Naive B cell (primary cell): ENCODE data around the gene RAVER1. TPM values are rescaled to one million over a fixed set of nuclear protein-coding genes. Genes with fewer than 3 reads are reported as not detected.

ENCODE experiments used
- ATAC-seq, 2 donors: fragments of 150-1000 bp; cut with Tn5 transposase; 2 replicates each; pipeline ENCODE4 v1.10.0; 2021; ENCODE audit warnings: low read depth in 2 of 2, mild to moderate bottlenecking in 2 of 2, moderate library complexity in 2 of 2
- DNase-seq: peaks from one replicate; pipeline ENCODE4 v3.0.0; 2022
- H3K27ac Mint-ChIP-seq, 6 donors: one replicate each; pipeline ENCODE4 v1.8.0; 2020 to 2022; ENCODE audit warnings: mild to moderate bottlenecking in 6 of 6, mixed read lengths in 6 of 6, moderate library complexity in 5 of 6, inconsistent platforms in 2 of 6
- H3K27me3 Mint-ChIP-seq, 3 donors: one replicate each; pipeline ENCODE4 v1.8.0; 2021 to 2022; ENCODE audit warnings: mixed read lengths in 3 of 3, mild to moderate bottlenecking in 1 of 3
- H3K36me3 Mint-ChIP-seq, 2 donors: one replicate each; pipeline ENCODE4 v1.8.0; 2020 to 2022; ENCODE audit warnings: mixed read lengths in 2 of 2, inconsistent platforms in 1 of 2, mild to moderate bottlenecking in 1 of 2
- H3K4me1 Mint-ChIP-seq, 3 donors: one replicate each; pipeline ENCODE4 v1.8.0; 2020 to 2022; ENCODE audit warnings: mixed read lengths in 3 of 3, inconsistent platforms in 1 of 3, mild to moderate bottlenecking in 1 of 3, moderate library complexity in 1 of 3
- H3K4me3 Mint-ChIP-seq, 8 donors: one replicate each; pipeline ENCODE4 v1.8.0; 2020 to 2022; ENCODE audit warnings: mild to moderate bottlenecking in 8 of 8, mixed read lengths in 8 of 8, moderate library complexity in 8 of 8, inconsistent platforms in 2 of 8
- H3K9me3 Mint-ChIP-seq, 7 donors: one replicate each; pipeline ENCODE4 v1.8.0; 2020 to 2022; ENCODE audit warnings: mixed read lengths in 7 of 7, mild to moderate bottlenecking in 5 of 7, inconsistent platforms in 2 of 7, moderate library complexity in 1 of 7
- polyA plus RNA-seq, 6 donors: library from polyadenylated mRNA; unstranded; fragments of 300-500 nt; fragmentation: Illumina TruSeq; gene quantifications; one replicate each; pipeline ENCODE4 v1.2.3, GENCODE V29; 2021; ENCODE audit warnings: low read depth in 6 of 6

RAVER1 gene
- polyA plus RNA-seq, 6 donors from 2014 or later, result 12.0 to 25.0 (median 15.0) TPM

DNA sequence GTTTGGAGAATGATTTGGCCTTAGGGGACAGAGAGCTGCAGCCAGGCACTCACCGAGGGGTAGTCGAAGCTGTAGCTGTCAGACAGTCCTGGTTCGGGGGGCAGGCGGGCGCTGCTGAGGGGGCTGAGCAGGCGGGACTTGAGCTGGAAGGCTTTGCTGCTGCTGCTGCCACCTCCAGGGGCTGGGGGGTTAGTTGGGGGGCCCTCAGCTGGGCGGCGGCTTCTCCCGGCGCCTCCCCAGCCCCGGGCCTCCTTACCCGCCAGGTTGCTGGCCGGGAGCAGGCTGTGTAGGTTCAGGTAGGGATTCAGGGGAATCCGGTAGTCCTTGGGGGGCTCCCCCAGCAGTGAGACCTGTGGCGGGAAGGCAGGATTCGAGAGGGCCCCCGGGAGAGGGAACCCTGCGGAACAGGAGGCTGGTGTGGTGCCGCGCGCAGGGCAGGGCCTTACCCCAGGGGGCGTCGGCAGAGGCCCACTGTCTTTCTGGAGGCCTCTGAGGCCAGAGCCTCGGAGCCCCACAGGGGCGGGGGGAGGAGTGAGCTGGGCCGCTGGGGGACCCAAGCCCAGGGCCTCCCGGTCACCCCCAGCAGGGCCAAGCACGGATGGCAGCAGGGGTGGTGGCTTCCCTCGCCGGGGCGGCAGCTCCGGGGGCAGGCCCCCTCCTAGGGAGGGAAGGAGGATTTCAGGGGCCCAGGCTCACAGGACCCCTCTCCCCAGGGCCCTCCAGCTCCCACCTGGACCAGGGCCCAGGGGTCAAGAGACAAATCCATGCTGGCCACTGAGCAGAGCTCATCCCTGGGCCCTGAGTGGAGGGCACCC is 12.5 kb downstream of the RAVER1 start:
- peaks cover 11 to 19% (median 12%) of the 10 kb centered on the region in 3 donors for H3K4me1 Mint-ChIP-seq

DNA sequence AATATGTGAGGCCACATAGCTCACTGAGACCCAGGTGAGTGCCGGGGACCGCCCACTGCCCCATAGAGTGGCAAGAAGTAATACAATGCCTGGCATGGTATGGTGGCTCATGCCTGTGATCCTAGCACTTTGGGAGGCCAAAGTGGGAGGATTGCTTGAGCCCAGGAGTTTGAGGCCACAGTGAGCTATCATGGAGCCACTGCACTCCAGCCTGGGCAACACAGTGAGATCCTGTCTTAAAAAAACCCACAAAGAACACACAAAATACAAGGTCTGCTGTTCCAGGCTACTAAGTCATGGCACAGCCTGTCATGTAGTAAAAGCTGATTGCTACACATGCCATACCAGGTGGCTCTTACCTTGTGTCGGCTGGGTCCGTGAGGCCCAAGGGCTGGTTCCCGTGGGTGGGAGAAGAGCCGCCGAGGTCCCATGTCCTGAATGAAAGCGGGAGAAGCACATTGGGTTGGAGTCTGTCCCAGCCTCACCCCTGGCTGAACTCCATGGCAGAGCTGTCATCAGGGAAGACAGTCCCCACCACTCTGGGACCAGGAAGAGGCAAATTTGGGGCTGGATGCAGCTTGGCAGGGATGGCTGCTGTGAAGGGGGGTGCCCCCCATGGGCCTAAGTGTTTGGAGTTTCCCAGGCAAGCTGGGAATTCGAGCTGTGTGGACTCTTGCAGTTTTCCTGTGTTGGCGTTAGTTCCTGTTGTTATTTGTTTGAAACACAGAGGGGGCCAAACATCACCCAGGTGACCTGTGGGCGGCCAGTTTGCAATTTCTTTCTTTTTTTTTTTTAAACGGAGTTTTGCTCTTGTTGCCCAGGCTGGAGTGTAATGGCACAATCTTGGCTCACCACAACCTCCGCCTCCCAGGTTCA is 14.3 kb downstream of the RAVER1 start:
- no peaks in the 10 kb centered on the region for H3K9me3 Mint-ChIP-seq
- peaks cover 4 to 17% of the 10 kb centered on the region in 2 donors for H3K36me3 Mint-ChIP-seq
- DNase-seq, result no peak
- ATAC-seq, result no peak
- peak overlapping the region in 2 of 6 donors; percentile 34 to 39 for H3K27ac Mint-ChIP-seq
- peaks cover 22 to 34% (median 24%) of the 10 kb centered on the region in 3 donors for H3K4me1 Mint-ChIP-seq
- no peak overlapping the region for H3K4me3 Mint-ChIP-seq
- H3K27me3 Mint-ChIP-seq, result no peaks in the 10 kb centered on the region

More for the DNA sequence above, 12.5 kb downstream of the RAVER1 start:
- H3K27ac Mint-ChIP-seq, result no peak overlapping the region
- H3K27me3 Mint-ChIP-seq, result no peaks in the 10 kb centered on the region
- H3K9me3 Mint-ChIP-seq, result no peaks in the 10 kb centered on the region
- no peak for ATAC-seq
- DNase-seq, result no peak
- H3K4me3 Mint-ChIP-seq, result no peak overlapping the region
- H3K36me3 Mint-ChIP-seq, result peaks cover 4 to 17% of the 10 kb centered on the region in 2 donors

DNA sequence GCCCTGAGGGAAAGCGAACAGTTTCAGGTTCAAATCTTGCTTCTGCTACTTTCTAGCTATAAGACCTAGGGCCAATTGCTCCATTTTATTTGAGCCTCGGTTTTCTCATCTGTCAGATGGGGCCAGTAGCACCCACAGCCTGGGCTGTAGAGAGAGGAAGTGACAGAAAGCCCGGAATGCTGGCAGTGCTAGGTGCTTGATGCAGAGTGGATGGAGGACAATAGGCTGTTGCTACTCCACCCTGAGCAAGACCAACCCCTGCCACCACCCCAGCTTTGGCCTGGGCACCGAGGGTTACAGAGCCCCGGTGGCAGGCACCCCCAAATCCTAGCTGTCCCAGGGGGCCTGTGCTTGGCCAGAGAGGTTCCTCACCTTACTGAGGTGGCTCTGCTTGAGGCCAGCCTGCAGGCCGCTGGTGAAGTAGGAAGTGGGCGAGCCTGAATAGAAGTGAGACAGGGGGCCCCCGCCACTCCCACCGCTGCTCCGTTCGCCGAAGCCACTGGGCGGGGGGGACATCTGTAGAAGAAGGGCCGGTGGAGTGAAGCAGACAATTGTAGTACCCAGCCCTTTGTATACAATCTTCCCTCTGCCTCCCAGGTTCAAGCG is 15.4 kb downstream of the RAVER1 start:
- no peak overlapping the region for H3K27ac Mint-ChIP-seq
- DNase-seq, result no peak
- H3K9me3 Mint-ChIP-seq, result no peaks in the 10 kb centered on the region
- H3K4me3 Mint-ChIP-seq, result peak overlapping the region in 2 of 8 donors; percentile 12 to 47
- H3K4me1 Mint-ChIP-seq, result peaks cover 22 to 27% (median 24%) of the 10 kb centered on the region in 3 donors
- ATAC-seq, result no peak
- H3K27me3 Mint-ChIP-seq, result no peaks in the 10 kb centered on the region
- peaks cover 4 to 17% of the 10 kb centered on the region in 2 donors for H3K36me3 Mint-ChIP-seq

DNA sequence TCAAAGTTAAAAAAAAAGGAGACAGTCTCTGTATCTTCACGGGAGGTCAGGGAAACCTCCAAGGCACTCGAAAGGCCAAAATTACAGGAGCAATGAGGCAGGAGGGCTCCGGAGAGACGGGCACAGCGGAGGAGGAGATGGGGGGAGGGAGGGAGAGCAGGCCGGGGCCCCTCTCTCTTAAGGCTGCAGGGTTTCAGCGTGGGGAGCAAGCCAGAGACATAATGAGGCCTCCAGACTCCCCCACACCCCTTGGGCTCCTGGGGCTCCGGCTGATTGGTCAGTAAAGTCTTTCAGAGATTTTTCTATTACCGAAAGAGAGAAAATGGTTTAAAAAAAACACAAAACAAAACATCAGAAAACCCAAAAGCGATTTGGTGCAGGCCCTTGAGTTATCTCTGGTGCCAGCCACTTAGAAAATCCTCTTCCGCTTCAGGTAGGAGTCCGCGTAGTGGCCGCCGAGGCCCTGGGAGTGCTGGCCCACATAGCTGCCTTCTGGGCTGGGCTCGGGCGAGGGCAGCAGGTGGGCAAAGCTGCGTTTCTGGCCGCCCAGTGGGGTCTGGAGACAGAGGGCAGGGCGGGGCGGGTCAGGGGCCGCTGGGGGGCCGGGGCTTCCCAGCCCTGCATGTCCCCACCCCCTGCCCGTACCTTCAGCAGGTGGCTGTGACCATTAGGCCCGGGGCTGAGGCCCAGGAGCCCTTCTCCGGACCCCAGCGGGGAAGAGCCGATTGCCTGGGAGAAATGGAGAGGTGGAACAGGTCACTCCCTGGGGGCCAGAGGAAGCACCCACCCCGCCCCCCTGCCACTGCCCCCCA is 16.1 kb downstream of the RAVER1 start:
- H3K9me3 Mint-ChIP-seq, result no peaks in the 10 kb centered on the region
- no peaks in the 10 kb centered on the region for H3K27me3 Mint-ChIP-seq
- peak overlapping the region in 4 of 8 donors; percentile 6 to 93 (median 70) for H3K4me3 Mint-ChIP-seq
- DNase-seq (no peak), ATAC-seq (no peak)
- peaks cover 22 to 25% (median 24%) of the 10 kb centered on the region in 3 donors for H3K4me1 Mint-ChIP-seq
- peaks cover 4 to 16% of the 10 kb centered on the region in 2 donors for H3K36me3 Mint-ChIP-seq
- H3K27ac Mint-ChIP-seq, result peak overlapping the region in 2 of 6 donors; percentile 29 to 84

DNA sequence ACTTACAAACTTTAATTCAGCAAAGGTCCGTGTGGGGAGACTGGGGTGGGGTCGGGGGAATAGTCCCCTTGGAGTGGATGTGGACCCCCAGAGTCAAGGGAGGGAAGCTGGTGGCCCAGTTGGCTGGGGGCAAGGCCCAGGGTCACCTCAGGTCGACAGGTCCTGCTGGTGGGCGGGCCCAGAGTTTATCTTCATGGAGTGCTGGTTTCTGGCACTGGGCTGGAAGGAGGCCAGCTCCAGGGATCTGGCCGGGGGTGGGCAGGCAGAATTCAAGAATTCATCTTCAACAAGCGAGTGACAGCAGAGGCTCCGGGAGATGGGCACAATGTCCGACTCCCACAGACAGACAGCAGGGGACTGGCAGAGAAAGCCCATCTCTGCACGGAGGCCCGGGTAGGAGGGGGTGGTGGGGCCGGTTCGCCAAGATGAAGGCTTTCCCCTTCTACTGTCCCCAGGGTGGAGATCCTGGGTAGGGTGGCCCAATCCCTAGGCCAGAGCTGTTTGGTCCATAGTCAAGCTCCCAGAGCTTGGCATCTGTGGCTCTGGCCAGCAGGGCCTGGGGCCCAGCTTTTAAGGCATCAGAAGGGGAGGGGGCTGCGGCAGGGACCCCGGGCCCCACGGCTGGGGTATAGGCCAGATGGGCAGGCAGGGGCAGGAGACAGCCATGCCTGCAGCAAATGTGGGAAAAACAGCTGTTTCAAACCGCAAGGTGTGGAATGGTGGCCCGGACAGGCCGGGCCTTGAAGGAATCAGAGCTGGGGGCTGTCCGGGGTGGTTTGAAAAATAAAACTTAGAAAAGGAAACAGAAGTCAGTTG is 16.9 kb downstream of the RAVER1 start:
- Mint-ChIP-seq H3K9me3 (no peaks in the 10 kb centered on the region), H3K27me3 (no peaks in the 10 kb centered on the region), H3K4me3 (peak overlapping the region; percentile 42 to 97 (median 85)), H3K27ac (peak overlapping the region; percentile 18 to 95 (median 86)), H3K4me1 (peaks cover 19 to 25% (median 22%) of the 10 kb centered on the region in 3 donors), H3K36me3 (peaks cover 4 to 8% of the 10 kb centered on the region in 2 donors)
- ATAC-seq, result no peak
- no peak for DNase-seq

DNA sequence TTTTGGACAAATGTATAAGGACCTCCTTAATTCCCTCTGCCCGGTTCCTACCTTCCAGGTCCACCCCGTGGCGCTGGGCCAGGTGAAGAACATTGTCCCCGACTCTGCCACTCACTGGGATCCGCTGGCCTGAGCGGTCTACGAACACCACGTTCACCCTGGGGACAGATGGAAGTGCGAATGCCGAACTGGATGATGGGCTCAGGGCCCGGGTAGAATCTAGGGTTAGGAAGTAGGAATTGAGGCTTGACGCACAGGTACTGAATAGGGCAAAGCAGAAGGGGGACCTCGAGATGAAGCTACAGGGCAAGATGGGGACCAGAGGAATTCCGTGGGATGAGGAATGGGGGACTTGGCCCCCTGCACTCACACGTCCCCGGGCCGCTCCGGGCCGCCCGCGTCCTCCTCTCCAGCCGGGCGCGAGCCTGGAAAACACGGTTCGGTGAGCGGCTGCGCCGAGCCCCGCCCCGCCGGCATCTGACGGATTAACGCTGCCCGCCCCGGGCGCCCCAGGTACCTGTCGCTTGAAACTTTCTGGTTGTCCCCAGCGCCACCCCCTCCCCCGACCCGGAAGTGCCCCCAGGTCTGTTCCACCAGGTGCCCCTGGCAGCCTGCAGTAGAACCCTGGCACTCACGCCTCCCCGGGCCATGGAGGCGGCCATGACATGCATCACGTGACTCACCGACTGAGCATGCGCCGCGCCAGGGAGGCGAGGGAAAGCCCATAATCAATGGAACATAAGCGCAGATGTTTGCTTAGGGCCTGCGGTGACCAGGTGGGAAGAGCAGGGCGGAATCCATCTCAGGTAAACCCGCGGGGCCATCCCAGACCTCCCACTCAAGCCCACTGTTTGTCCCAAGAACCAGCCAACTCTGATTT is 17.8 kb downstream of the RAVER1 start, which contains the start of gene FDX2:
FDX2 (minus strand) TSS at position 681 of the 880 bp plus-strand sequence; CDS start at position 662, 19 bp downstream.
- Mint-ChIP-seq H3K4me3 (peak within 1 kb of the TSS; percentile 75 to 97 (median 92)), H3K9me3 (no peaks in the 10 kb centered on the region), H3K27me3 (no peaks in the 10 kb centered on the region), H3K27ac (peak within 1 kb of the TSS; percentile 67 to 96 (median 90)), H3K4me1 (peaks cover 19 to 25% (median 22%) of the 10 kb centered on the region in 3 donors), H3K36me3 (peaks cover 4 to 8% of the 10 kb centered on the region in 2 donors)
- ATAC-seq (peak; percentile 93 to 95), DNase-seq (peak; percentile 83)

DNA sequence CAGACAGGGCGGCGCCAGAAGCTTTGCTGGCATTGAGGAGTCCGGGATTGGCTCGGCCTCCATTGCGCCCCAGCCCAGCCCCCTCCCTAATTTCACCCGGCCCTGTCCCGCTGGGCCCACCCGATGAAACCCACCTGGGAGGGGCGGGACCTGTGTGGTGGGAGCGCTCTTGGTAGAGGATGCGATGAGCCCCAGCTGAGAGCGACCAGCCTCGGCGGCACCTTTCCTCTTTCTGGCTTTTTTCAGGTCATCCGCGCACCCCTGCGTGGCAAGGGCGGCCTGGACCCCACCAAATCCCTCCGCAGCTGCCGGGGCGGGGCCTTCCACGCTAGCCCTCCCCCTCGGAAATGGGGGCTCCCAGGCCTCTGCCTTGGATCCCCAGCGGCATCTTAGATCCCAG is 23.9 kb downstream of the RAVER1 start, which contains the start of gene ZGLP1:
ZGLP1 (minus strand) TSS at position 393 of the 400 bp plus-strand sequence.
- ATAC-seq, result no peak
- H3K27me3 Mint-ChIP-seq, result no peaks in the 10 kb centered on the region
- H3K9me3 Mint-ChIP-seq, result no peaks in the 10 kb centered on the region
- H3K36me3 Mint-ChIP-seq, result no peaks in the 10 kb centered on the region
- DNase-seq, result no peak
- H3K4me1 Mint-ChIP-seq, result peaks cover 8 to 12% (median 9%) of the 10 kb centered on the region in 3 donors
- H3K4me3 Mint-ChIP-seq, result no peak within 1 kb of the TSS
- no peak within 1 kb of the TSS for H3K27ac Mint-ChIP-seq

DNA sequence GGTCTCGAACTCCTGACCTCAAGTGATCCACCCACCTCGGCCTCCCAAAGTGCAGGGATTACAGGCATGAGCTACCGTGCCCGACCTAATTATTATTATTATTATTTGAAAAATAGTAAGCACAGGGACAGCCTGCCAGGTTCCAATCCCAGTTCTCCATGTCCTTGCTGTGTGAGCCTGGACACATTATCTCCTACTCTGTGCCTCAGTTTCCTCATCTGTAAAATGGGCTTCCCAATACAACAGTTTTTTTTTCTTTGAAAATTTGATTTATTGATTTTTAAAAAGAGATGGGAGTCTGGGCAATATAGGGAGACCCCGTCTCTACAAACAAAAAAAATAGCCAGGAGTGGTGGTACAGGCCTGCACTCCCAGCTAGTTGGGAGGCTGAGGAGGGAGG is 27.0 kb downstream of the RAVER1 start:
- H3K4me3 Mint-ChIP-seq, result no peak overlapping the region
- ATAC-seq (no peak), DNase-seq (no peak)
- H3K27ac Mint-ChIP-seq, result no peak overlapping the region
- H3K4me1 Mint-ChIP-seq, result peaks cover 7 to 10% (median 7%) of the 10 kb centered on the region in 3 donors
- peaks cover 0 to 8% (median 0%) of the 10 kb centered on the region in 3 donors for H3K27me3 Mint-ChIP-seq
- no peaks in the 10 kb centered on the region for H3K9me3 Mint-ChIP-seq
- no peaks in the 10 kb centered on the region for H3K36me3 Mint-ChIP-seq

DNA sequence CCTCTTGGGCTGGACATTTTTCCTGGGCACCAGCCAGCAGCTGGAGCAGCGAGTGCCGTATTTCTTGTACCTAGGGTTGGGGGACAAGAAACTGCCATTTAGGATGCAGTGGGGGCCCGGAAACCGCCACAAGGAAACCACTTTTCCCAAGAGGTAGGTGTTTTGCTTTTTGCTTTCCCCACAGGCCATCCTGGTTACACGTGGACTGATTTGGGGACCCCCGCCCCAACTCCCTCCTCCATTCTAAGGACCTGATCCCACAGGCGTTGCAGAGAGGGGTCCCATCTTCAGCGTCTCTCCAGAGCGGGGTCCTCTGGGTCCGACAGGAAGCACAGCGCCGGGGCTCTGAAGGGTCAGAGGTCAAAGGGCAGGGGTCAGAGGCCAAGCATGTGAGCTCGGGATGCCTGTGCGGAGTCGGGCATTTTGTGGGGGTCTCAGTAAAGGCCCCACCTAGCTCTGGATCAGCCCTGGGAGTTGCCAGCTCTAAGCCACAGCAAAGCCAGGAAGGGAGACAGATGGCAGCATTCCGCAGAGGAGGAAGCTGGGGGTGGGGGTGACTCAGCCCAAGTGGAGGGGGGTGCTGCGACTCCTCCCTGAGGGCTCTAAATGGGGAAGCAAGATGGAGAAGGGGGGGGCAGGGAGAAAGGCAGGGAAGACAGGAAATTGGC is 28.1 kb downstream of the RAVER1 start:
- Mint-ChIP-seq H3K27me3 (peaks cover 0 to 8% (median 0%) of the 10 kb centered on the region in 3 donors), H3K27ac (no peak overlapping the region), H3K4me1 (peaks cover 7 to 10% (median 7%) of the 10 kb centered on the region in 3 donors), H3K9me3 (no peaks in the 10 kb centered on the region), H3K4me3 (peak overlapping the region in 1 of 8 donors; percentile 59), H3K36me3 (no peaks in the 10 kb centered on the region)
- DNase-seq (no peak), ATAC-seq (no peak)

DNA sequence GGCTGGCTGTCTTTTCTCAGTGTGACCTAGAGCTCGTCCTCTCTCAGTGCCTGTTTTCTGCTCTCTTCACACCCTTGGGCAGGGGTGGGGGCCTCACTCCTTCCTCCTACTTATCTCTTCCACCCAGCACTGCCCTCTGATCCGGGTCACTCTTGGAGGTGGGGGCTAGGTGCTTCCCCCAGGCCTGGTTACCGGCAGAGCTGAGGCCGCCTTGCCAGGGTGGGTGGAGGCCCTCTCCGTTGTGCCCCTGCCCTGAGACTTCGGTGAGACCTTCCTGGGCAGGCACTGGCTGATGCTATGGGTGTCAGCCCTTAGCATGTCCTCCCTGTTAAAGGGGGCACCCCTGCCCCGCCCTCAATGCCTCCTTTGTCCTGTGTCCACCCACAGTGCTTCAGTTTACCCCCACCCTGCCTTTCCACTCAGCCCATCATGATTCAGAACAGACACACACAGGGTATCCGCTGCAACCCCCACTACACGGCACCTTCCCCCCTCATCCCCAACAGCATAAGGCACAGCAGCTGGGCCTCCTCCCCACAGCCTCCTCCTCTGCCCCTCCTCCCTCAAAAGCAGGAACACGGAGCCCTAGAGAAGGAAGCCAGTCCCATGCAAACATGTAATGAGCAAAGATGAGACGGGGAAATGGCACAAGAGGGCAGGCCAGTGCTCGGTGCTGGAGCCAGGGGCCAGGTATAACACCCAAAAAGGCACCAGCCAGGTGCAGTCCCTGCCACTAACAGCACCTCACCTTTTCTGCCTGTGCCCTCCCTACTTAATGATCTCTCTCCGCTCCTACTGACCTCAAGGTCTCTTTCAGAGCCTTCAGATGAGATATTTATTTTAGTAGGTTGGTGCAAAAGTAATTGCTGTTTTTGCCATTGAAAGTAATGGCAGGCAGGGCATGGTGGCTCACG is 33.5 kb downstream of the RAVER1 start:
- H3K27me3 Mint-ChIP-seq, result peaks cover 5 to 23% (median 16%) of the 10 kb centered on the region in 3 donors
- H3K36me3 Mint-ChIP-seq, result no peaks in the 10 kb centered on the region
- H3K27ac Mint-ChIP-seq, result no peak overlapping the region
- H3K4me3 Mint-ChIP-seq, result peak overlapping the region in 1 of 8 donors; percentile 56
- ATAC-seq (no peak), DNase-seq (no peak)
- no peaks in the 10 kb centered on the region for H3K9me3 Mint-ChIP-seq
- H3K4me1 Mint-ChIP-seq, result peaks cover 6 to 15% (median 10%) of the 10 kb centered on the region in 3 donors
